Neural progenitor cell (in vitro differentiated cells): ENCODE results near the gene NCAPG2. TPM values are rescaled to one million over a fixed set of nuclear protein-coding genes. Genes with fewer than 3 reads are reported as not detected.

Source experiments
- DNase-seq: peaks from one replicate; pipeline ENCODE4 v3.0.0-alpha.2; 2016; ENCODE audit warnings: low spot score
- H2AFZ ChIP-seq: fragments of 200-600 bp; sonication (generic); replicated peaks from 2 replicates; pipeline ENCODE4 v1.6.1; 2016; ENCODE audit warnings: antibody characterized with exemption
- H3F3A ChIP-seq: fragments of 200-600 bp; sonication (generic); 2 replicates; pipeline ENCODE4 v1.6.1; 2016; ENCODE audit warnings: antibody characterized with exemption, low read depth
- H3K27ac ChIP-seq: fragments of 200-600 bp; sonication (generic); 2 replicates; pipeline ENCODE4 v1.5.1; 2016; ENCODE audit warnings: mild to moderate bottlenecking
- H3K27me3 ChIP-seq: fragments of 200-600 bp; sonication (generic); 2 replicates; pipeline ENCODE4 v1.6.1; 2016; ENCODE audit warnings: mild to moderate bottlenecking, moderate library complexity
- H3K36me3 ChIP-seq: fragments of 200-600 bp; sonication (generic); 2 replicates; pipeline ENCODE4 v1.5.1; 2016
- H3K4me1 ChIP-seq: fragments of 200-600 bp; sonication (generic); 2 replicates; pipeline ENCODE4 v1.6.1; 2016; ENCODE audit warnings: mixed run types
- H3K4me2 ChIP-seq: fragments of 200-600 bp; sonication (generic); 2 replicates; pipeline ENCODE4 v1.6.1; 2016
- H3K4me3 ChIP-seq: fragments of 200-600 bp; sonication (generic); 2 replicates; pipeline ENCODE4 v1.5.1; 2016
- H3K79me2 ChIP-seq: fragments of 200-600 bp; sonication (generic); 2 replicates; pipeline ENCODE4 v1.6.1; 2016; ENCODE audit warnings: low read depth
- H3K9ac ChIP-seq: fragments of 200-600 bp; sonication (generic); 2 replicates; pipeline ENCODE4 v1.6.1; 2016
- H3K9me3 ChIP-seq: fragments of 200-600 bp; sonication (generic); 2 replicates; pipeline ENCODE4 v1.5.1; 2016; ENCODE audit warnings: low read depth
- H4K20me1 ChIP-seq: fragments of 200-600 bp; sonication (generic); 2 replicates; pipeline ENCODE4 v1.6.1; 2016; ENCODE audit warnings: low read depth
- H3K27ac Mint-ChIP-seq: 3 replicates; pipeline ENCODE4 v1.8.0; 2021; ENCODE audit warnings: mixed read lengths
- H3K27me3 Mint-ChIP-seq: 2 replicates; pipeline ENCODE4 v1.8.0; 2022; ENCODE audit warnings: low read depth, mild to moderate bottlenecking, inconsistent platforms, moderate library complexity, mixed read lengths; ENCODE audit not compliant: insufficient read depth
- H3K36me3 Mint-ChIP-seq: 3 replicates; pipeline ENCODE4 v1.8.0; 2021; ENCODE audit warnings: mixed read lengths
- H3K4me1 Mint-ChIP-seq: 3 replicates; pipeline ENCODE4 v1.8.0; 2021; ENCODE audit warnings: mixed read lengths
- H3K4me3 Mint-ChIP-seq: 3 replicates; pipeline ENCODE4 v1.8.0; 2021; ENCODE audit warnings: mild to moderate bottlenecking, moderate library complexity, mixed read lengths
- H3K9me3 Mint-ChIP-seq: 3 replicates; pipeline ENCODE4 v1.8.0; 2020; ENCODE audit warnings: mixed read lengths
- CTCF ChIP-seq: fragments of 200-600 bp; sonication (generic); IDR thresholded peaks from 2 replicates; pipeline ENCODE4 v1.5.1; 2017; ENCODE audit warnings: antibody characterized with exemption, mild to moderate bottlenecking
- EZH2 ChIP-seq: fragments of 200-600 bp; sonication (generic); IDR thresholded peaks from 2 replicates; pipeline ENCODE4 v1.6.1; 2017; ENCODE audit warnings: antibody characterized with exemption, mild to moderate bottlenecking, moderate library complexity
- EZH2phosphoT487 ChIP-seq: fragments of 200-600 bp; sonication (generic); IDR thresholded peaks from 2 replicates; pipeline ENCODE4 v1.6.1; 2017; ENCODE audit warnings: antibody characterized with exemption
- total RNA-seq: library from RNA; depleted of rRNA; stranded (reverse); fragments of >200 nt; gene quantifications from 2 replicates; pipeline ENCODE4 v1.2.3, GENCODE V29; 2015; ENCODE audit warnings: low replicate concordance

NCAPG2 gene
- total RNA-seq, 1 donor from 2014 or later, result 89.6 TPM

DNA sequence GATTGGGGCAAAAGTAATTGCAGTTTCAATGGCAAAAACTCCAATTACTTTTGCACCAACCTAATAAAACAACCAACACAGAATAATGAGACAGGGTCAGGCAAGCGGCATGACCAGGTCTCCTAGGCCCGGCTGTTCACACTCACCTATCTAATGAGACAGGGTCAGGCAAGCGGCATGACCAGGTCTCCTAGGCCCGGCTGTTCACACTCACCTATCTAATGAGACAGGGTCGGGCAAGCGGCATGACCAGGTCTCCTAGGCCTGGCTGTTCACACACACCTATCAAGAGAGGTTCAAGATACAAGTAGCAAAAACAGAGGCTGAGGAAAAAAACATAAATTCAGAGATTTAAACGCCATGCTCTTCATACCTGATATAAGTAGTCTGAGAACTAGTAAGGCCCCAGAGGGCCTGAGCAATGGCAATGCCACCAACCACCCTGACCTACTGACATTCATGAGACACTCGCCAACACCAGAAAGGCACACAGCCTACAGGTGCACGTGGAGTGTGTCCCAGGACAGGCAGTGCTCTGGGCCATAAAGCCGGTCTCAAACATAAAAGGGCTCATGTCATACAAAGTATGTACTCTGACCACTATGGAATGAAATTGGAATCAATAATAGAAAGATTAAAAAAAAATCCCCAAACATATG lies 40.6 kb upstream of the NCAPG2 start:
- Histone ChIP-seq H3K36me3 (no peaks in the 10 kb centered on the region), H3K27ac (no peak overlapping the region), H3K79me2 (no peaks in the 10 kb centered on the region), H3K9me3 (no peaks in the 10 kb centered on the region), H3K4me3 (no peak overlapping the region), H3K27me3 (no peaks in the 10 kb centered on the region), H4K20me1 (no peaks in the 10 kb centered on the region), H3K9ac (no peak overlapping the region), H2AFZ (no peak overlapping the region), H3F3A (no peaks in the 10 kb centered on the region), H3K4me2 (no peak overlapping the region), H3K4me1 (no peaks in the 10 kb centered on the region)
- H3K4me1 Mint-ChIP-seq, result no peaks in the 10 kb centered on the region
- peaks cover 26% of the 10 kb centered on the region for H3K36me3 Mint-ChIP-seq
- peaks cover 2% of the 10 kb centered on the region for H3K27me3 Mint-ChIP-seq
- TF ChIP-seq CTCF, result no peak
- TF ChIP-seq EZH2phosphoT487, result no peak
- TF ChIP-seq EZH2, result no peak
- H3K9me3 Mint-ChIP-seq, result no peaks in the 10 kb centered on the region
- DNase-seq, result no peak
- no peak overlapping the region for H3K4me3 Mint-ChIP-seq
- no peak overlapping the region for H3K27ac Mint-ChIP-seq

DNA sequence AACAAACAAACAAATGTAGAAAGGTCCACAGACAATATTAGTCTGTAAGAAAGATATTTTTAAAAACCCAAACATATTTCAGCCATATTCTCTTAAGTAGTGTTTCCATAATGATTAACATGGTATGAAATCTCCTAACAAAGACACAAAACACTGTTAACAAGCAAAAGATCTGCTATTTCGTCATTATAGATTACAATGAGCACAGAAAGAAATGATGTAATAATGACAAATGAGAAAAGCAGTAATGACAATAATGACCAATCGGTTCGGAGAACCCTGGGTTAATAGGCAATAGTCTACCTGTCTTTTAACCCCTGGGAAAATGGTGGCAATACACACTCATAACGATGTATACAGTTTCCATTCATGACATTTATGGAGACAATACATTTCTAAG lies 39.5 kb upstream of the NCAPG2 start:
- no peaks in the 10 kb centered on the region for H3K36me3 ChIP-seq
- H3K79me2 ChIP-seq, result no peaks in the 10 kb centered on the region
- H3K4me3 ChIP-seq, result no peak overlapping the region
- Mint-ChIP-seq H3K4me1 (no peaks in the 10 kb centered on the region), H3K9me3 (no peaks in the 10 kb centered on the region), H3K27me3 (peaks cover 2% of the 10 kb centered on the region), H3K36me3 (peaks cover 28% of the 10 kb centered on the region), H3K27ac (no peak overlapping the region), H3K4me3 (no peak overlapping the region)
- no peak overlapping the region for H3K9ac ChIP-seq
- no peaks in the 10 kb centered on the region for H3K4me1 ChIP-seq
- H3K9me3 ChIP-seq, result no peaks in the 10 kb centered on the region
- no peaks in the 10 kb centered on the region for H4K20me1 ChIP-seq
- H3K27ac ChIP-seq, result no peak overlapping the region
- no peaks in the 10 kb centered on the region for H3K27me3 ChIP-seq
- no peak overlapping the region for H3K4me2 ChIP-seq
- TF ChIP-seq EZH2 (no peak), CTCF (no peak), EZH2phosphoT487 (no peak)
- H3F3A ChIP-seq, result no peaks in the 10 kb centered on the region
- DNase-seq, result no peak
- H2AFZ ChIP-seq, result no peak overlapping the region

DNA sequence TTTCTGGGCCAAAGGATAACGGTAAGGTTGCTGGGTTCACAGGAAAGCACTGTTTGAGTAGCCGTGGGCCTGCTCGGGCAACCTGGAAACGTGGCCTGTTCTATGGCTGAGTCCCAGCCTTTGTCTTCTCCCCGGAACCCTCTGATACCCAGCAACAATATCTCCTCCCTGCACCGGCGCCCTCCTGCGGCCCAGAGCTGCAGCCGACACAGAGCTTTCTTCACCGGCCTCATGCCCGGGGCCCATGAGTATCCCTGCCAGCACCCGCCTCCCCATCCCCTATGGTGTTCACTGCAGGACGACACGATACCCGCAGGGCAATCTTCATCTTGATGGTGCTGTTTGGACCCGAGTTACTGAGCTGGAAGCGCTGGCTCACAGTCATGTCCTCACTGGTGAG lies 38.6 kb upstream of the NCAPG2 start:
- Mint-ChIP-seq H3K4me3 (no peak overlapping the region), H3K9me3 (no peaks in the 10 kb centered on the region), H3K4me1 (no peaks in the 10 kb centered on the region), H3K36me3 (peaks cover 32% of the 10 kb centered on the region), H3K27ac (no peak overlapping the region), H3K27me3 (peaks cover 2% of the 10 kb centered on the region)
- no peak for TF ChIP-seq EZH2phosphoT487
- H3K4me3 ChIP-seq, result no peak overlapping the region
- H3K4me2 ChIP-seq, result no peak overlapping the region
- DNase-seq, result no peak
- no peak overlapping the region for H2AFZ ChIP-seq
- no peaks in the 10 kb centered on the region for H3K9me3 ChIP-seq
- H3K9ac ChIP-seq, result no peak overlapping the region
- H3K4me1 ChIP-seq, result no peaks in the 10 kb centered on the region
- no peaks in the 10 kb centered on the region for H3K27me3 ChIP-seq
- no peaks in the 10 kb centered on the region for H3K79me2 ChIP-seq
- H4K20me1 ChIP-seq, result no peaks in the 10 kb centered on the region
- H3K36me3 ChIP-seq, result no peaks in the 10 kb centered on the region
- H3F3A ChIP-seq, result no peaks in the 10 kb centered on the region
- H3K27ac ChIP-seq, result no peak overlapping the region

DNA sequence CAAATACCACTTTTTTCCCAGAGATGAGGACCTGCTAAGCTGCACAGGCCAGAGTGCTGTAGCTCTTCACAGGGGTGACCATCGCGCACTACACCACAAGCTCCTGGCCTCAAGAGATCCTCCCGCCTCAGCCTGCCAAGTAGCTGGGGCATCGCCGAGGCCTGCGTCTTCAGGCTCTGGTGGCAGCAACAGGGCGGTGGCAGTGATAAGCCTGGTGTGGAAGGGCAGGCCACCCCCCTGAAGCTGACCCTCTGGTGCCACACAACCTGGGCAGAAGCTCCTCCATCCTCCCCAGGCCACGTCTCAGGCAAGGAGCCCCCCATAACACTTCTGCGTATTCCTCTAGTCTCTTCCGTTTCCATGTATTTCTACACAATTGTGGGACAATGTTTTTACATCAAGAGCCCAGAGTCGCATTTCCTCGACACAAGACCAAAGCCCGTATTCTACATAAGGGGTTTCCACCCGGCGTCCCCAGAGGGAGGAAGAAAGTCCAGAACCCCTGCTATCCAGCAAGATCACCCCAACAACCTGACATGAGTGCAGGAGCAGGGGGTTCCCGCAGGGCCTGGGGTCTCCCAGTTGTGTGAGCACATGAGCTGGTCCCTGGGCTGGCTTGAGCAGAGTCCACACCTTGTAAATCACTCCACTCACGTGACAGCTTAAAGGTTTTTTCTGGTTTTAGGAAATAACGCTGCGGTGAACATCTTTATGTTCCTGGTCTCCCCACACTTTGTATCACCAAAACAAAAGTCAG lies 37.6 kb upstream of the NCAPG2 start:
- TF ChIP-seq EZH2 (no peak), EZH2phosphoT487 (no peak), CTCF (no peak)
- H3K4me3 Mint-ChIP-seq, result no peak overlapping the region
- no peak overlapping the region for H3K27ac Mint-ChIP-seq
- peaks cover 30% of the 10 kb centered on the region for H3K36me3 Mint-ChIP-seq
- no peaks in the 10 kb centered on the region for H3K9me3 Mint-ChIP-seq
- Histone ChIP-seq H3K9me3 (no peaks in the 10 kb centered on the region), H3K36me3 (no peaks in the 10 kb centered on the region), H3K4me1 (no peaks in the 10 kb centered on the region), H3K27ac (no peak overlapping the region), H3K79me2 (no peaks in the 10 kb centered on the region), H3K27me3 (no peaks in the 10 kb centered on the region), H2AFZ (no peak overlapping the region), H4K20me1 (no peaks in the 10 kb centered on the region), H3F3A (no peaks in the 10 kb centered on the region), H3K9ac (no peak overlapping the region), H3K4me2 (no peak overlapping the region), H3K4me3 (no peak overlapping the region)
- DNase-seq, result no peak
- no peaks in the 10 kb centered on the region for H3K4me1 Mint-ChIP-seq
- no peaks in the 10 kb centered on the region for H3K27me3 Mint-ChIP-seq
